ENCODE data around the gene ZMYND15. TPM values are rescaled to one million over a fixed set of nuclear protein-coding genes. Genes with fewer than 3 reads are reported as not detected.
A peak's percentile ranks its signal among the peaks of the same experiment; 100 is the strongest.

Gene ZMYND15
- total and polyA plus RNA-seq, 2 of the 13 experiments (the other 11 are each of a cell fraction or from before 2014, with no cell fraction given): 0.24 to 2.7 TPM

- TF ChIP-seq AHR (CRISPR knock-in tag; IDR thresholded peaks at IDR 0.05) (no peak), ZEB1 (IDR thresholded peaks at IDR 0.05; ENCODE audit: insufficient replicate concordance, low read depth) (no peak), ZNF317 (CRISPR knock-in tag; IDR thresholded peaks at IDR 0.05) (peak; percentile 72; the same call in 1 of the 2 replicates), HNRNPL (IDR thresholded peaks at IDR 0.05; ENCODE audit: low read depth, low read length) (no peak), ZSCAN22 (CRISPR knock-in tag; IDR thresholded peaks at IDR 0.05) (0 out of 2 replicates have a peak, but pooled peaks have one; percentile 60), ZNF274 (CRISPR knock-in tag; IDR thresholded peaks at IDR 0.05) (no peak), UBTF (CRISPR knock-in tag; IDR thresholded peaks at IDR 0.05) (peak; percentile 46; the same call in 1 of the 2 replicates), ZNF75D (CRISPR knock-in tag; IDR thresholded peaks at IDR 0.05; ENCODE audit: borderline replicate concordance) (no peak), HINFP (CRISPR knock-in tag; IDR thresholded peaks at IDR 0.05; ENCODE audit: low read depth) (no peak), AGO1 (IDR thresholded peaks at IDR 0.05; ENCODE audit: low read depth, low read length, poor library complexity, severe bottlenecking) (no peak), CREB1 (IDR thresholded peaks at IDR 0.05) (peak; percentile 96), CREB1 (CRISPR knock-in tag; IDR thresholded peaks at IDR 0.05) (peak; percentile 93), MXD3 (CRISPR knock-in tag; IDR thresholded peaks at IDR 0.05) (no peak), ZNF18 (CRISPR knock-in tag; IDR thresholded peaks at IDR 0.05; ENCODE audit: insufficient replicate concordance) (no peak), NFE2L2 (IDR thresholded peaks at IDR 0.05; ENCODE audit: low read length) (no peak), ZNF33A (CRISPR knock-in tag; IDR thresholded peaks at IDR 0.05; ENCODE audit: borderline replicate concordance) (no peak), ZNF280B (CRISPR knock-in tag; IDR thresholded peaks at IDR 0.05; ENCODE audit: borderline replicate concordance) (no peak), ZNF367 (CRISPR knock-in tag; IDR thresholded peaks at IDR 0.05; ENCODE audit: borderline replicate concordance) (no peak)
- TF ChIP-seq, protein P1, sequence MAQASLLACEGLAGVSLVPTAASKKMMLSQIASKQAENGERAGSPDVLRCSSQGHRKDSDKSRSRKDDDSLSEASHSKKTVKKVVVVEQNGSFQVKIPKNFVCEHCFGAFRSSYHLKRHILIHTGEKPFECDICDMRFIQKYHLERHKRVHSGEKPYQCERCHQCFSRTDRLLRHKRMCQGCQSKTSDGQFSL (CRISPR knock-in tag; IDR thresholded peaks at IDR 0.05): peak; percentile 85
- TF ChIP-seq, protein P2, sequence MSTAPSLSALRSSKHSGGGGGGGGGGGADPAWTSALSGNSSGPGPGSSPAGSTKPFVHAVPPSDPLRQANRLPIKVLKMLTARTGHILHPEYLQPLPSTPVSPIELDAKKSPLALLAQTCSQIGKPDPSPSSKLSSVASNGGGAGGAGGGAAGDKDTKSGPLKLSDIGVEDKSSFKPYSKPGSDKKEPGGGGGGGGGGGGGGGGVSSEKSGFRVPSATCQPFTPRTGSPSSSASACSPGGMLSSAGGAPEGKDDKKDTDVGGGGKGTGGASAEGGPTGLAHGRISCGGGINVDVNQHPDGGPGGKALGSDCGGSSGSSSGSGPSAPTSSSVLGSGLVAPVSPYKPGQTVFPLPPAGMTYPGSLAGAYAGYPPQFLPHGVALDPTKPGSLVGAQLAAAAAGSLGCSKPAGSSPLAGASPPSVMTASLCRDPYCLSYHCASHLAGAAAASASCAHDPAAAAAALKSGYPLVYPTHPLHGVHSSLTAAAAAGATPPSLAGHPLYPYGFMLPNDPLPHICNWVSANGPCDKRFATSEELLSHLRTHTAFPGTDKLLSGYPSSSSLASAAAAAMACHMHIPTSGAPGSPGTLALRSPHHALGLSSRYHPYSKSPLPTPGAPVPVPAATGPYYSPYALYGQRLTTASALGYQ (CRISPR knock-in tag; IDR thresholded peaks at IDR 0.05): peak; percentile 78; the same call in 1 of the 2 replicates
Observed at GRCh38 chr17:4759776-4760236, 20.2 kb downstream of the ZMYND15 start (continued).
